CD4-positive, alpha-beta T cell treated with Interleukin-15 for 4 hours (primary cell): ENCODE measurements around the gene LY6G6D.

Experiments used
- DNase-seq: peaks from one replicate; pipeline ENCODE4 v3.0.0-alpha.2; 2020; ENCODE audit warnings: low spot score

LY6G6D gene

GRCh38 chr6:31715022-31715958, at the start of gene LY6G6D:
Gene LY6G6D (plus strand): TSS chr6:31715348. CDS start chr6:31715356, 8 bp downstream.
- DNase-seq = no peak

GRCh38 chr6:31665501-31666336, 49.4 kb upstream of the LY6G6D start, which contains the start of gene CSNK2B:
Gene CSNK2B (plus strand): TSS chr6:31666080. CDS start chr6:31666832, 752 bp downstream.
- peak; percentile 97 for DNase-seq

- DNase-seq = no peak
Measured at GRCh38 chr6:31666337-31666965, 48.7 kb upstream of the LY6G6D start.

GRCh38 chr6:31669676-31670075, 45.5 kb upstream of the LY6G6D start, which contains the start of gene LY6G5B:
Gene LY6G5B (plus strand): TSS chr6:31669976. CDS start chr6:31670951, 975 bp downstream.
- no peak for DNase-seq

GRCh38 chr6:31676322-31676903, 38.7 kb upstream of the LY6G6D start:
- no peak for DNase-seq

- no peak for DNase-seq
Measured at GRCh38 chr6:31676904-31677303, 38.2 kb upstream of the LY6G6D start.

- no peak for DNase-seq
Measured at GRCh38 chr6:31677955-31678354, 37.2 kb upstream of the LY6G6D start.

- peak; percentile 78 for DNase-seq
Measured at GRCh38 chr6:31680226-31681134, 34.7 kb upstream of the LY6G6D start, which contains the start of gene LY6G5C. Gene LY6G5C (minus strand): TSS chr6:31681067. CDS start chr6:31680373, 694 bp downstream.

GRCh38 chr6:31681135-31681671, 33.9 kb upstream of the LY6G6D start:
- peak; percentile 28 for DNase-seq

- no peak for DNase-seq
Measured at GRCh38 chr6:31683591-31683990, 31.6 kb upstream of the LY6G6D start.

- DNase-seq = no peak
Measured at GRCh38 chr6:31686483-31686882, 28.7 kb upstream of the LY6G6D start.

GRCh38 chr6:31687321-31687720, 27.8 kb upstream of the LY6G6D start:
- DNase-seq = no peak

GRCh38 chr6:31687860-31688693, 27.1 kb upstream of the LY6G6D start:
- no peak for DNase-seq

- DNase-seq = no peak
Measured at GRCh38 chr6:31689249-31690110, 25.7 kb upstream of the LY6G6D start.

- no peak for DNase-seq
Measured at GRCh38 chr6:31690231-31691077, 24.7 kb upstream of the LY6G6D start.

- DNase-seq = no peak
Measured at GRCh38 chr6:31691078-31691463, 24.1 kb upstream of the LY6G6D start.

GRCh38 chr6:31691564-31692108, 23.5 kb upstream of the LY6G6D start:
- DNase-seq = no peak
